Measurements from ENCODE around the gene TENM4. TPM values are rescaled to one million over a fixed set of nuclear protein-coding genes. Genes with fewer than 3 reads are reported as not detected.

Gene TENM4
- total RNA-seq, 1 experiment from 2014 or later = 9.9 TPM

DNA sequence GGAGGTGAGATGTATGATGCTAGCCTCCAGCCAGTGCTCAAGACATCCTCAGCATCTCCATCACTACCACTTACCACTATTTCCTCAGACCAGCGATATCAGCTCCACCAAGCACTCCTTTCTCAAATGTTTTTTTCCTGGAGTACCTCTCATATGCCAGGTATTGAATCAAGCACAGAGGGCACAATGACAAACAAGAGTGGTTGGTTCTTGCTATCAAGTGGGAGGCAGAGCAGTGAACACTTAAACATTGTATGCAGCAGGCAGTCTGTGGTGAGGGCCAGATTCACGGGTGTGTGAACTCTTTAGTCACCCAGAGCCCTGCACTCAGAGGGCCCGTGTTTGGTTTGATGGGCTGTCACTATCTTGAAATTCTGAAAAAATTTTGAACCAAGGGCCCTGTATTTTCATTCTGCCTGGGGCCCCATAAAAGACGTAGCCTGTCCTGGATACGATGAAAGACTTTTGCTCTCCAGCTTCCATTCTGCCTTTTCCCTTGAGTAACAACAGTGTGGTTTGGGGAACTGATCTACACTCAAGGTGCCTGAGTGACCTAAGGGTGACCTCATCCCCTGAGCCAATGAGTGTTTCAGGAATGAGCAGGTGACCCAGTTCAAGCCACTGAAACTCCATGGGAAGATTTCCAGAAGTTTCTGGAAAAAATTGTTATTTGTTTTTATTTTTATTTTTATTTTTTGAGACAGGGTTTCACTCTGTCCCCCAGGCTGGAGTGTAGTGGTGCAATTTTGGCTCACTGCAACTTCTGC, 517.8 kb downstream of the TENM4 start:
- H3K27me3 Mint-ChIP-seq (ENCODE audit: insufficient read depth, unreplicated experiment) = no peaks in the 10 kb centered on the region
- no peak for DNase-seq (ENCODE audit: unreplicated experiment)
- H3K4me3 Mint-ChIP-seq (ENCODE audit: unreplicated experiment) = no peak overlapping the region
- H3K9me3 Mint-ChIP-seq (ENCODE audit: unreplicated experiment) = no peaks in the 10 kb centered on the region
- no peaks in the 10 kb centered on the region for H3K4me1 Mint-ChIP-seq (ENCODE audit: insufficient read depth, unreplicated experiment)
- ChIA-PET CTCF (no interaction called here), POLR2A (no interaction called here)
- intact Hi-C loops (cut with micrococcal nuclease) = no loop called here
- H3K27ac Mint-ChIP-seq (ENCODE audit: low read depth, unreplicated experiment) = no peak overlapping the region
- no TSS peak for BruUV-seq (replicated peaks)
- no peaks in the 10 kb centered on the region for H3K36me3 Mint-ChIP-seq (ENCODE audit: insufficient read depth, unreplicated experiment)
- TF ChIP-seq, protein P1, sequence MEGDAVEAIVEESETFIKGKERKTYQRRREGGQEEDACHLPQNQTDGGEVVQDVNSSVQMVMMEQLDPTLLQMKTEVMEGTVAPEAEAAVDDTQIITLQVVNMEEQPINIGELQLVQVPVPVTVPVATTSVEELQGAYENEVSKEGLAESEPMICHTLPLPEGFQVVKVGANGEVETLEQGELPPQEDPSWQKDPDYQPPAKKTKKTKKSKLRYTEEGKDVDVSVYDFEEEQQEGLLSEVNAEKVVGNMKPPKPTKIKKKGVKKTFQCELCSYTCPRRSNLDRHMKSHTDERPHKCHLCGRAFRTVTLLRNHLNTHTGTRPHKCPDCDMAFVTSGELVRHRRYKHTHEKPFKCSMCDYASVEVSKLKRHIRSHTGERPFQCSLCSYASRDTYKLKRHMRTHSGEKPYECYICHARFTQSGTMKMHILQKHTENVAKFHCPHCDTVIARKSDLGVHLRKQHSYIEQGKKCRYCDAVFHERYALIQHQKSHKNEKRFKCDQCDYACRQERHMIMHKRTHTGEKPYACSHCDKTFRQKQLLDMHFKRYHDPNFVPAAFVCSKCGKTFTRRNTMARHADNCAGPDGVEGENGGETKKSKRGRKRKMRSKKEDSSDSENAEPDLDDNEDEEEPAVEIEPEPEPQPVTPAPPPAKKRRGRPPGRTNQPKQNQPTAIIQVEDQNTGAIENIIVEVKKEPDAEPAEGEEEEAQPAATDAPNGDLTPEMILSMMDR (IDR thresholded peaks at IDR 0.05; ENCODE audit: unreplicated experiment) = no peak

GRCh38 chr11:78921509-78921908, 519.3 kb downstream of the TENM4 start:
- Mint-ChIP-seq H3K4me3 (ENCODE audit: unreplicated experiment) (no peak overlapping the region), H3K36me3 (ENCODE audit: insufficient read depth, unreplicated experiment) (no peaks in the 10 kb centered on the region), H3K4me1 (ENCODE audit: insufficient read depth, unreplicated experiment) (no peaks in the 10 kb centered on the region), H3K27me3 (ENCODE audit: insufficient read depth, unreplicated experiment) (no peaks in the 10 kb centered on the region), H3K9me3 (ENCODE audit: unreplicated experiment) (no peaks in the 10 kb centered on the region), H3K27ac (ENCODE audit: low read depth, unreplicated experiment) (no peak overlapping the region)
- BruUV-seq (replicated peaks) = no TSS peak
- CTCF ChIA-PET = interaction anchor here (1.1 kb wide), 1 partner anchor 276 kb away, joined by 3 read pairs; no protein-coding TSS in a partner anchor
- POLR2A ChIA-PET = no interaction called here
- intact Hi-C loops (cut with micrococcal nuclease) = no loop called here
- no peak for DNase-seq (ENCODE audit: unreplicated experiment)
- TF ChIP-seq, protein P1 (IDR thresholded peaks at IDR 0.05; ENCODE audit: unreplicated experiment) = no peak

GRCh38 chr11:78920329-78920728, 520.5 kb downstream of the TENM4 start:
- ChIA-PET POLR2A (no interaction called here), CTCF (interaction anchor here (1.1 to 1.8 kb wide), 2 partner anchors 275 kb away, joined by 3 to 4 read pairs; no protein-coding TSS in a partner anchor)
- no peaks in the 10 kb centered on the region for H3K36me3 Mint-ChIP-seq (ENCODE audit: insufficient read depth, unreplicated experiment)
- TF ChIP-seq, protein P1 (IDR thresholded peaks at IDR 0.05; ENCODE audit: unreplicated experiment) = no peak
- BruUV-seq (replicated peaks) = no TSS peak
- H3K4me1 Mint-ChIP-seq (ENCODE audit: insufficient read depth, unreplicated experiment) = no peaks in the 10 kb centered on the region
- H3K4me3 Mint-ChIP-seq (ENCODE audit: unreplicated experiment) = no peak overlapping the region
- H3K27me3 Mint-ChIP-seq (ENCODE audit: insufficient read depth, unreplicated experiment) = no peaks in the 10 kb centered on the region
- DNase-seq (ENCODE audit: unreplicated experiment) = no peak
- intact Hi-C loops (cut with micrococcal nuclease) = no loop called here
- H3K9me3 Mint-ChIP-seq (ENCODE audit: unreplicated experiment) = no peaks in the 10 kb centered on the region
- H3K27ac Mint-ChIP-seq (ENCODE audit: low read depth, unreplicated experiment) = no peak overlapping the region

DNA sequence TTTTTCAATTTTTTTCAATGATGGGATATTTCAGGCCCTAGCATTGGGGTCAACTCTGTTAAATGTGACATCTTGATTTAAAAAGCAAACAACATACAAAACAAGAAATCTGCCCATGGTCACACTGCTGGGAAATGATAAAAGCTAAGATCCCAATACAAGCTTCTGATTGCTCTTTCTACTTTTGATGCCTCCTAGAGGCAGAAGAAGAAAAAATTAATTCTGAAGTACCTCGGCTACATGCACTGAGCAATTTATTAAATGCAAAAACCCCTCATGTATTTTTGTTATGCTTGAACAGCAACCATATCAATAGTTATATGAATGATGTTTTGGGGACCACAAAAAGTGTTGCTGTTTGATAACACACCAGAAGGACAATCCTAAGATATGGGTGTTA, 524.1 kb downstream of the TENM4 start:
- Mint-ChIP-seq H3K9me3 (ENCODE audit: unreplicated experiment) (no peaks in the 10 kb centered on the region), H3K27ac (ENCODE audit: low read depth, unreplicated experiment) (no peak overlapping the region), H3K4me3 (ENCODE audit: unreplicated experiment) (no peak overlapping the region), H3K4me1 (ENCODE audit: insufficient read depth, unreplicated experiment) (no peaks in the 10 kb centered on the region), H3K36me3 (ENCODE audit: insufficient read depth, unreplicated experiment) (no peaks in the 10 kb centered on the region), H3K27me3 (ENCODE audit: insufficient read depth, unreplicated experiment) (no peaks in the 10 kb centered on the region)
- ChIA-PET CTCF (no interaction called here), POLR2A (no interaction called here)
- no TSS peak for BruUV-seq (replicated peaks)
- intact Hi-C loops (cut with micrococcal nuclease) = no loop called here
- TF ChIP-seq, protein P1 (IDR thresholded peaks at IDR 0.05; ENCODE audit: unreplicated experiment) = peak; percentile 0
- DNase-seq (ENCODE audit: unreplicated experiment) = no peak

Data from MCF 10A (cell line).